Measurements from ENCODE around the gene CIDEC.

CIDEC gene

GRCh38 chr3:9915254-9916141 lies 35.4 kb upstream of the CIDEC start:
- TF ChIP-seq CTCF (IDR thresholded peaks at IDR 0.05) = no peak

- no peak for TF ChIP-seq CTCF (IDR thresholded peaks at IDR 0.05)
Measured at GRCh38 chr3:9914559-9915253, 34.7 kb upstream of the CIDEC start.

GRCh38 chr3:9914011-9914410 lies 34.0 kb upstream of the CIDEC start:
- no peak for TF ChIP-seq CTCF (IDR thresholded peaks at IDR 0.05)

- TF ChIP-seq CTCF (IDR thresholded peaks at IDR 0.05) = no peak
Measured at GRCh38 chr3:9913601-9914000, 33.5 kb upstream of the CIDEC start.

GRCh38 chr3:9912294-9912935 lies 32.4 kb upstream of the CIDEC start:
- no peak for TF ChIP-seq CTCF (IDR thresholded peaks at IDR 0.05)

GRCh38 chr3:9911863-9912262 lies 31.8 kb upstream of the CIDEC start:
- TF ChIP-seq CTCF (IDR thresholded peaks at IDR 0.05) = no peak

- TF ChIP-seq CTCF (IDR thresholded peaks at IDR 0.05) = no peak
Measured at GRCh38 chr3:9909221-9910013, 29.4 kb upstream of the CIDEC start.

Measured in LNCAP (cell line).